Endometrium (tissue), 2 donors: ENCODE results near the gene LAMC1.

Experiments used
- FAIRE-seq: peaks from 2 replicates; lab custom pipeline; 2012; peaks lifted over from hg19 to GRCh38; lab: Jason Lieb, UNC
- donor health status: control.
- donor health status: control.

The LAMC1 gene

DNA sequence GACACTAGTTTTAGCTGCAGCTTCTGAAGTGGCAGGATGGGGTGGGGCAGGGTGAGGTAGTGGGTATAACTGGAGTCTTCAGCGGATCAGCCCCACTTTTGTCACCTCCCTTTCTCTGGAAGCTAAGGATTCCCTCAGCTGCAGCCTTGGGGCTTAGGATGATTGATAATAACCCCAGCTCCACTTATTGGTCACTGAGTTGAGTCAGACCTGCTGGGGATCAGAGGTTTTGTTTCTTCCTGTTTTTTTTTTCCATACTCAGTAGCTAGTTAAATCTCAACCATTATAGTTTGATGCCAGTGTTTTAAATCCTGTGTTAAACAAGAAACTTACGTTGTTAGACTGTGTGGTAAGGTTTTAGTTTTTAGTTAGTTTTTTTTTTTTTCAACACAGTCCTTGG lies 57.2 kb downstream of the LAMC1 start:
- no peak for FAIRE-seq

- FAIRE-seq: no peak
Observed at GRCh38 chr1:183081402-183082120, 58.3 kb downstream of the LAMC1 start.

GRCh38 chr1:183082650-183083049 lies 59.4 kb downstream of the LAMC1 start:
- no peak for FAIRE-seq

DNA sequence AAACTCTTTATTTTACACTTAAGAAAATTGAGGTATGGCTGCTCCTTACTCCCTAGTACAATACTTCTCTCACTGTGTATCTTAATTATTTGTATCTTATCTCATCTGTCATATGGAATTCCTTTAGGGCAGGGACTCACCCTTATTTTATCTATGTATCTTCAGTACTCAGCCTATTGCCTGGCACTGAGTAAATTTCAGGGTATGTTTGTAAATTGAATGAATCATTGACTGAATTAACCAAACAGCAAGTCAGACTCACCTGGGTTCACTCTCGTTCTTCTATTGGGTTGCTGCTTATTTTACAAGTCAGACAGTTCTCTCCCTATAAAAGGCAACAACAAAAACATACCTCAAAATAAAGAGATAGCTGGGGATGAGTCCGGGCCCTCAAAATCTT lies 63.8 kb downstream of the LAMC1 start:
- FAIRE-seq: no peak

- FAIRE-seq: no peak
Observed at GRCh38 chr1:183089025-183089639, 65.9 kb downstream of the LAMC1 start.

- FAIRE-seq: no peak
Observed at GRCh38 chr1:183090391-183091006, 67.3 kb downstream of the LAMC1 start.

DNA sequence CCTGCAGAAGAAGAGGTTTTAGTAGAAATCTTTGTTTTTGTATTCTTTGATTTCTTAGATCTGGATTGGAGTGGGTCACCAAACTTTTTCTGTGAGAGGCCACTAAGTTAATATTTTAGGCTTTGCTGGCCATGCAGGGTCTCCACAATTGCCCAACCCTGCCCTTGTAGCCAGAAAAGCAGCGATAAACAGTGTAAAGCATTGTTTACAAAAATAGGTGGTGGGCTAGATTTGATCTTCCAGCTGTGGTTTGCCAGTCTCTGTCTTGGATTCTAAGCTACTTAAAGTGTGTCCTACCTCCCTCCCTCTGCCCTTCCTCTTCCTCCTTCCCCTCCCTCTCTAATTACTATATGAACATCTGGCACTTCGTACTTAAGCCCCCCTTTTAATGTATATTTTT lies 68.0 kb downstream of the LAMC1 start:
- FAIRE-seq: no peak

GRCh38 chr1:183092350-183092749 lies 69.1 kb downstream of the LAMC1 start:
- FAIRE-seq: no peak

- no peak for FAIRE-seq
Observed at GRCh38 chr1:183093066-183093668, 69.9 kb downstream of the LAMC1 start.

- no peak for FAIRE-seq
Observed at GRCh38 chr1:183093786-183094298, 70.6 kb downstream of the LAMC1 start.

DNA sequence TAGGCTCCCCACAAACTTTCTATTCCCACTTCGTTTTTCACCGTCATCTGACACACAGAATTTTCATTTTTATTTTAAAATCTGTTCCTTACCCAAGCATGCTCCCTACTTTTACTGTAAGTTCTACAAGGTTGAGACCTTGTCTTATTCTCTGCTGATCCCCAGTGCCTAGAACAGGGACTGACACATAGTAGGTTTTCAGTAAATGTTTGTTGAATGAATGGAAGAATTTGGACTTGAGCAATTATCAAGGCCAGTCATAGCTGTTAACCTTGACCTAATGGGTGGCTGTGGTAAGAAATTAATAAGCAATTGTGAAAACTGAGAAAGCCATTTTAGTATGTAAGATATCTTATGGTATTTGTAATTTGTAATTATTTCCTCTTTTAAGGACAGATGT lies 71.1 kb downstream of the LAMC1 start:
- no peak for FAIRE-seq

DNA sequence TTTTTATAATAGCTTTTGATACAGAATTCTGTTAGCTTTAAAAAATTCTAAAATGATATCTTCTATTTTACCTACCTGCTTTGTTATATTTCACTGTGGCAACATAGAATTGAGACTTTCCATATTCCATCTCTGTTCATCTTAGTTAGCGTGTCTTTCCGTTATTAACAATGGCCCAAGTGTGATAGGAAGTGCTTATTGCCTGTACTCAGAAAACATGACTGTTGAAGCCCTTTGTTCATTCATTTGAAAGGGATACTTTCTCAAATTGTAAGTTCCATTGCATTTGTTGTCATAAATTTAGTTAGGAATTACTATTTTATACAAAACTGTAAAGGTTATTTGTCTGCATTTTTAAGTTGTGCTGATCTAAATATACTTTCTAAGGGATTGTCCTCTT lies 73.1 kb downstream of the LAMC1 start:
- no peak for FAIRE-seq

GRCh38 chr1:183096894-183097293 lies 73.7 kb downstream of the LAMC1 start:
- no peak for FAIRE-seq

DNA sequence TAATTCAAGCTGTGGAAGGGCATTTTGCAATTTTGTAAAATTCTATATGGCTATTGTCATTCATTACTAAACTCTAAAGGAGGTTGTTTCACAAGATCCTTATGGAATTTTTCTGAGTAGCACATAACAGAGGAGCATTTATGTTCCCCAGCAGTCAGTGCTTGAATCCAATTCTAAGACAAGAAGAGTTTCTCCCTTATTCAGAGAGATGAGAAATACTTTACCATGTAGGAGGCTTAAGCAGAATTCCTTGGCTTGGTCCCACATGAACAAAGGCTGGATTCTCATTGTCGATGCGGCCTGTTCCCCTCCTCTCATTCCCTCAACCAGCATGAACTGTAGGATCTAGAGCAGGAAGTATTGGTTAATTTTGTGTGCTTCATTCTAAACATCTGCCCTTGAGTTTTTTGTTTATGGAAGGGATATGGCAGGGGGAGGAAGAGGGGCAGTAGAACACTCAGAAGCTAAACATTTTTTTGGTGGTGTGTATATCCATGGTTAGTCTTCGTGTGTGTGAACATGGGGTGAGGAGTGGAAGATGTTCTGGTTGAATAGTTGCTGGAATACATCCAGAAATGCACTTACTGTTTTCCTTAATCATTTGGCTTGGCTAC lies 74.3 kb downstream of the LAMC1 start:
- no peak for FAIRE-seq

DNA sequence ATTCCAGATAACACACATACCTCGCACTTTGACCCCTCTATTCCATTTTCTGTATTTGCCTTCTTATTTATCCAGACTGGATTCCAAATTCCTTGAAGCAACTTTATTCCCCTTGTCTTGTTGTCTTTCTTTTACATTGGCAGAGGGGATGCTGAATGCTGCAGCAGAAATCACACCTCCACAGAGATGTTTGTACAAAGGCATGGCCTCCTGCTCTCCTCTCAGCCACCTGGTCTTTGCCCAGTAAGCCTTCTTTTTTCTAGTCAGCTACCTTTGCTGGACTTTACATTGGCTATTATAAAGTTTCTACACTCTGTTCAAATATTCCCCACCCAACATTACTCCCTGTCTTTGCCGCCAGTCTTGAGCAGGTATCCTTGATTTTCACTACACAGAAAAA lies 75.1 kb downstream of the LAMC1 start:
- no peak for FAIRE-seq

- FAIRE-seq: no peak
Observed at GRCh38 chr1:183100361-183100974, 77.2 kb downstream of the LAMC1 start.

DNA sequence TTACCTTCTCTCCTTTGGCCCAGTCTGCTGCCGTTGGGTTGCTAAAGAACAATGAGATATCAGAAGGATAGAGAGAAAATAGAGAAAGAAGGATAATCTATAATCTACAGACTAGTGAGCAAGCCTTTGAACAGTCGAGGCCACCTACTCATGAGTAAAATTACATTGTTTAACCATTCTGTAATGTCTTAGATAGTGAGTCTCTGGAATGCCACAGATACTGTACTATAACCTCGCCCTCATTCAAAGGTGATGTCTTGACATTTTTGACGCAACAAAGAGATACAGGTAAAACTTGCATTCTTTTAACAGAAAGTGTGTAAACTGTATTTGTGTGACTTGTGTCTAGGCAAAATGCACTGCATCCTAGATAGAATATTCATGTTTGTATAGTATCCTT lies 77.9 kb downstream of the LAMC1 start:
- no peak for FAIRE-seq

DNA sequence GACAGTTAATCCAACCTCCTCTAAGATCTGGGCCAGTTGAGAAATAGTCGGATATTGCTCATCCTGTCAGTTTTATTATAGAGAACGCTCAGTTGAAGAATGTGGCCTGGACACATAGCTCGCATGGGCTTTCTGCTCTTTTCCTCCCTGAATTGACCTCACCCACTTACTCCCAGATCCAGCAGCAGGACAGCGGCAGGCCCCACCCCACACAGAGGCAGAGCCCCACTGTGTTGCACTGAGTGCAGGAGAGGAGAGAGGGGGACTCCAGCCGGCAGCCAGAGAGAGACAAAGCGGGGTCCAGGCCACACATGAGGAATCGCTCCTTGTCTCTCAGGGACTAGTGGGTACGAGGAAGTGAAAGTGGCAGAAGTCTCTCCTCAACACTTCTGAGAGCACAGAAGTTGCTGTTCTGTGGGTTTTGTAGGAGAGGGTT lies 78.6 kb downstream of the LAMC1 start:
- no peak for FAIRE-seq

DNA sequence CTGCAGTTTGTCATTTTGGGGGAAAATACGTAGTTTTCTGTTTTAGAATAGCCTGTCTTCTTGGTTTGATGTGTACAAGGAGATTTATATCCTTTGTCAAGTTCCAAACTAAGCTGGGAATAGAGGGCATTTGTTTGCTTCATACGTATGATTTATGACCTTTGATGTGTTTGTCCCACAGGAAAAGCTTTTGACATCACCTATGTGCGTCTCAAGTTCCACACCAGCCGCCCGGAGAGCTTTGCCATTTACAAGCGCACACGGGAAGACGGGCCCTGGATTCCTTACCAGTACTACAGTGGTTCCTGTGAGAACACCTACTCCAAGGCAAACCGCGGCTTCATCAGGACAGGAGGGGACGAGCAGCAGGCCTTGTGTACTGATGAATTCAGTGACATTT lies 79.9 kb downstream of the LAMC1 start:
- FAIRE-seq: no peak

GRCh38 chr1:183103577-183103976 lies 80.4 kb downstream of the LAMC1 start:
- FAIRE-seq: no peak

DNA sequence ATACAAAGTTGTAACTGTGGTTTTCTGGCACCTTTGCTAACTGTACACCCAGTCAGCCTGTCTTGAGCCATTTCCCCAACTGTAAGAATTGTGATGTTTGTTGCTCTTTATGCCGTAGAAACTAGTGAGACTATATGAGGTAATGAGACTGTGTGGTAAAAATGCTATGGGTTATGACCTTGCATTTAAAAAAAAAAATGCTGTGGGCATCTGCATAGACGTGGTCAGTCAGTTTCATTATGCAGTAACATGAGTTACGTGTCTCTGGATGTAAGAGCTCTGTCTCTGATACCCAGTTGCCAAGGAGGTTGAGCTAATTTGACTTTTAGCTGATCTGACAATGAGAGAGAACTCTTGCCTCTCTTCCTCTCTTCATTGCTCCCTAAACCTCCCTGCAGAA lies 82.2 kb downstream of the LAMC1 start:
- no peak for FAIRE-seq

GRCh38 chr1:183106166-183106565 lies 82.9 kb downstream of the LAMC1 start:
- FAIRE-seq: no peak
